Measurements from ENCODE around the gene TWNK. TPM values are rescaled to one million over a fixed set of nuclear protein-coding genes. Genes with fewer than 3 reads are reported as not detected.

TWNK gene
- total RNA-seq, 3 donors from 2014 or later, result 3.4 to 7.5 (median 5.3) TPM

DNA sequence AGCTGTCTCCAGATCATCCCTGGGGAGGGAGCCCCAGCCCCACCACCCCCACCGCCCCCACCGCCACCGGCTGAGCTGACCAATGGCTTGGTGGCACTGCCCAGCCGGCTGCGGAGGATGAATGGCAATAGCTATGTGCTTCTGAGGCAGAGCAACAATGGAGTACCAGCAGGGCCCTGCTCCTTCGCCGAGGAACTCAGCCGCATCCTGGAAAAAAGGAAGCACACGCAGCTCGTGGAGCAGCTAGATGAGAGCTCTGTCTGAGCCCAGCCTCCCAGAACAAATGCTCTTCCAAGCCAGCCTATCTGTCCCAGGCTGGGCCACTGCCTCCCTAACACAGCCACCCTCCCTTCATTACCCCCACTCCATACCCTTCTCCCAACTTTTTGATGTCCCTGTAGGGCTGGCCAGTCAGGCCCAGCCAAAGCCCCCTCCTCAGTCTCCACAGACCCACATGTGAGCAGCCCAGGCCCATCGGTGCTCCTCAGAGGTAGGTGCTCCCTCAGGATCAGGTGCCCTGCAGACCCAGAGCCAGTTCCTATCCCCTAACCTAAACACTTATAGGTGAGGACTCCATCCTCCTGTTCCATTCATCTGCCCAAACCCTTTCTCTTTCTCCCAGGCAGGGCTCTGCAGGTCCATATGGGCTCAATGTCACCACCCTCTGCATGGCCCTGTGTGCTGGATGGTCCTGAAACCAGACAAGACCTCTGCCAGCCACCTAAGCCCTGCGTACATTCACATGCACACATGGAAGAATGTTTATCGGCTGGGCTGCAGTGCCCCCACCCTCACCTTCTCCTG lies 3.3 kb upstream of the TWNK start:
- intact Hi-C loops (cut with DNase I; ENCODE audit: low total_unique reads), result no loop called here
- H3K36me3 ChIP-seq, result peaks cover 3% of the 10 kb centered on the region
- peak in 1 of 2 donors; percentile 15 for DNase-seq (ENCODE audit: low spot score in 2 of 2)
- peaks cover 12 to 16% of the 10 kb centered on the region in 2 donors for H3K4me1 ChIP-seq
- TF ChIP-seq CTCF (IDR thresholded peaks at IDR 0.05) (no peak), POLR2AphosphoS5 (IDR thresholded peaks at IDR 0.05) (no peak), POLR2A (IDR thresholded peaks at IDR 0.05) (no peak)
- no peaks in the 10 kb centered on the region for H3K9me3 ChIP-seq
- no peak overlapping the region for H3K27ac ChIP-seq
- no peak overlapping the region for H3K4me3 ChIP-seq
- H3K27me3 ChIP-seq, result no peaks in the 10 kb centered on the region

DNA sequence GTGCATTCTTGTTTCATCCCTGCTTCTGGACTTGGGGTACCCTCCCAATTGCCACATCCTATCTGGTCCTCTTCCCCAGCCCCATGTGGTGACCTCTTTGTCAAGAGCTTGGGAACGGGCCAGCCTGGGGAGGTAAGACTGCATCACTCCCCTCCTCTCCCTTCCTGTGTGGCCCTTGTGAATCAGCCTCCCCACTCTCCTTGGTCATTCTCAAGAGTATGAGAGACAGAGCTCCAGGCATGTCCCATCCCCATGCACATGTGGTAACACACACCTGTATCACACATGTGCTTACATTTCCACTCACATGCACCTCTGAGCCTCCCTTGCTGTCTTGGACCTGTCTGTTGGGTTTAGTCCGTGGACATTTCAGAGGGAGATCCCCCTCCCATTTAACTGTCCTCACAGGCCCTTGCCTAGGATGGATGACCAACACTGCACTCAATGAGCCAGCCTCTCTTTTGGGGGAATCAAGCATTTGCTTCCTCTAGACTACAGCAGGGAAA lies 2.6 kb upstream of the TWNK start:
- Histone ChIP-seq H3K4me1 (peaks cover 12 to 16% of the 10 kb centered on the region in 2 donors), H3K27ac (no peak overlapping the region), H3K4me3 (no peak overlapping the region), H3K27me3 (no peaks in the 10 kb centered on the region), H3K9me3 (no peaks in the 10 kb centered on the region), H3K36me3 (peaks cover 3% of the 10 kb centered on the region)
- no peak for TF ChIP-seq POLR2AphosphoS5 (IDR thresholded peaks at IDR 0.05)
- TF ChIP-seq CTCF (IDR thresholded peaks at IDR 0.05), result no peak
- TF ChIP-seq POLR2A (IDR thresholded peaks at IDR 0.05), result no peak
- intact Hi-C loops (cut with DNase I; ENCODE audit: low total_unique reads), result no loop called here
- DNase-seq (ENCODE audit: low spot score in 2 of 2), result peak in 1 of 2 donors; percentile 10

- Histone ChIP-seq H3K4me1 (peaks cover 12 to 16% of the 10 kb centered on the region in 2 donors), H3K9me3 (no peaks in the 10 kb centered on the region), H3K27me3 (no peaks in the 10 kb centered on the region), H3K36me3 (peaks cover 3% of the 10 kb centered on the region), H3K27ac (no peak overlapping the region), H3K4me3 (no peak overlapping the region)
- intact Hi-C loops (cut with DNase I; ENCODE audit: low total_unique reads), result no loop called here
- DNase-seq (ENCODE audit: low spot score in 2 of 2), result no peak
- TF ChIP-seq POLR2AphosphoS5 (IDR thresholded peaks at IDR 0.05) (no peak), CTCF (IDR thresholded peaks at IDR 0.05) (no peak), POLR2A (IDR thresholded peaks at IDR 0.05) (no peak)
Measured at GRCh38 chr10:100985336-100985735, 2.0 kb upstream of the TWNK start.

DNA sequence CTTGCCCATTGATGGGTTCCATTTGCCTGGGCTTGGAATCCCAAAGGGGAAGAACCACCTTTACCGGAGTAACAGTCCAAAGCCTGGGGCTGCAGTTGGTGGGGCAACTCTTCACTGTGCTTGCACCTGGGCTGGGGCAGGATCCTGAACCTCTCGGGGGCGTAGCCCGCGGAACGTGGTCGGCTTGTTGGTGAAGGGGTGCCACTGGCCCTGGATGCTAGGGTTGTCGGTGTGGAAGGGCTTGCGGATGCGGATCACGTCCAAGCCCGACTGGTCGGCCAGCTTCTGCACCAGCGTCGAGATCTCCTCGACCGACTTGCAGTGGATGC lies 756 bp upstream of the TWNK start:
- Histone ChIP-seq H3K36me3 (no peaks in the 10 kb centered on the region), H3K4me3 (peak overlapping the region; percentile 65 to 100 (median 66)), H3K27me3 (no peaks in the 10 kb centered on the region), H3K9me3 (no peaks in the 10 kb centered on the region), H3K27ac (peak overlapping the region; percentile 40 to 82), H3K4me1 (peaks cover 12 to 16% of the 10 kb centered on the region in 2 donors)
- DNase-seq (ENCODE audit: low spot score in 2 of 2), result peak in 1 of 2 donors; percentile 49
- intact Hi-C loops (cut with DNase I; ENCODE audit: low total_unique reads), result no loop called here
- TF ChIP-seq POLR2AphosphoS5 (IDR thresholded peaks at IDR 0.05) (no peak), CTCF (IDR thresholded peaks at IDR 0.05) (no peak), POLR2A (IDR thresholded peaks at IDR 0.05) (no peak)

DNA sequence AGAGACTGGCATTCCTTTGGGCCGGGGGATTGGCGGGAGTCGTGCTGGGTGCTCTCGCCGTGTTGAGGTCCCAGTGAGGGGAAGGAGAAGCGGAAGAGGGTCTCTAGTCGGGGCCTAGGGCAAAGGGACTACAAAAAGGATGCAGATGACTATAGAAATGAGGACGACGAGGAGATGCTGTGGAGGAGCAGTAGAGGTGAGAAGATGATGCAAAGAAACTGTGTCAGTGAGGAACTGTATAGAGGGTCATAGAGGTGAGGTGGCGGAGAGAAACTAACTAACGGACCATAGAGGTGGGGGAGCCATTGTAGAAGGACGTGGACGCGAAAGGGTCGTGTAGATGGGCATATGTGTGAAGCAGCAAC lies 324 bp downstream of the TWNK start:
- peak overlapping the region in 1 of 2 donors; percentile 82 for H3K27ac ChIP-seq

More for the DNA sequence above, 324 bp downstream of the TWNK start:
- Histone ChIP-seq H3K4me1 (peaks cover 12 to 16% of the 10 kb centered on the region in 2 donors), H3K4me3 (peak overlapping the region; percentile 65 to 100 (median 66)), H3K9me3 (no peaks in the 10 kb centered on the region), H3K27me3 (no peaks in the 10 kb centered on the region), H3K36me3 (no peaks in the 10 kb centered on the region)
- TF ChIP-seq POLR2A (IDR thresholded peaks at IDR 0.05) (no peak), CTCF (IDR thresholded peaks at IDR 0.05) (no peak), POLR2AphosphoS5 (IDR thresholded peaks at IDR 0.05) (no peak)
- intact Hi-C loops (cut with DNase I; ENCODE audit: low total_unique reads), result no loop called here
- no peak for DNase-seq (ENCODE audit: low spot score in 2 of 2)
